A673 (cell line): Measurements from ENCODE around the gene FAM174C.

ENCODE experiments used
- CTCF ChIP-seq: fragments of 300-800, 200-600 bp; sonication (generic); conservative IDR thresholded peaks from 2 replicates; pipeline ENCODE4 v1.5.1; 2017; ENCODE audit warnings: low read depth, mild to moderate bottlenecking, antibody characterized with exemption, low read length, moderate library complexity, mixed read lengths
- EZH2 ChIP-seq: fragments of 200-600 bp; sonication (generic); IDR thresholded peaks from 2 replicates; pipeline ENCODE4 v1.6.1; 2017; ENCODE audit warnings: borderline replicate concordance, low read depth, mild to moderate bottlenecking, mixed read lengths, antibody characterized with exemption, low read length; ENCODE audit not compliant: poor library complexity, severe bottlenecking

- TF ChIP-seq CTCF (no peak), EZH2 (no peak)
These were observed 24.5 kb downstream of the FAM174C start for GRCh38 chr19:1299801-1300200.
